Osteoblast (primary cell): ENCODE results near the gene R3HDM2. TPM values are rescaled to one million over a fixed set of nuclear protein-coding genes. Genes with fewer than 3 reads are reported as not detected.

Experiments
- DNase-seq: peaks from one replicate; pipeline ENCODE4 v3.0.0; 2011; ENCODE audit warnings: low spot score, mixed read lengths; ENCODE audit not compliant: insufficient read length; ENCODE audit errors: missing footprints
- H2AFZ ChIP-seq: 2 replicates; pipeline ENCODE4 v1.6.0; 2011; ENCODE audit warnings: mild to moderate bottlenecking, low read length
- H3K27ac ChIP-seq: 2 replicates; pipeline ENCODE4 v1.5.1; 2011; ENCODE audit warnings: mild to moderate bottlenecking, low read depth, low read length, moderate library complexity
- H3K27me3 ChIP-seq: 2 replicates; pipeline ENCODE4 v1.6.0; 2012; ENCODE audit warnings: mild to moderate bottlenecking, control low read depth, inconsistent platforms, low read length, moderate library complexity; ENCODE audit not compliant: insufficient read depth
- H3K36me3 ChIP-seq: 2 replicates; pipeline ENCODE4 v1.5.1; 2011; ENCODE audit warnings: mild to moderate bottlenecking, low read length, control low read depth, moderate library complexity; ENCODE audit not compliant: insufficient read depth
- H3K4me1 ChIP-seq: 2 replicates; pipeline ENCODE4 v1.5.1; 2011; ENCODE audit warnings: mild to moderate bottlenecking, low read length, control low read depth, moderate library complexity; ENCODE audit not compliant: insufficient read depth
- H3K4me2 ChIP-seq: 2 replicates; pipeline ENCODE4 v1.6.0; 2011; ENCODE audit warnings: mild to moderate bottlenecking, low read length; ENCODE audit not compliant: insufficient read depth
- H3K4me3 ChIP-seq: fragments of 200-600 bp; sonication (generic); 3 replicates; pipeline ENCODE4 v1.5.1; 2012; ENCODE audit warnings: mild to moderate bottlenecking, low read length, inconsistent platforms; ENCODE audit not compliant: insufficient read depth
- H3K79me2 ChIP-seq: 2 replicates; pipeline ENCODE4 v1.6.0; 2012; ENCODE audit warnings: mild to moderate bottlenecking, low read length, control low read depth, inconsistent platforms; ENCODE audit not compliant: insufficient read depth
- H3K9me3 ChIP-seq: 2 replicates; pipeline ENCODE4 v1.5.1; 2011; ENCODE audit warnings: low read depth, low read length, control low read depth
- H4K20me1 ChIP-seq: 2 replicates; pipeline ENCODE4 v1.6.0; 2012; ENCODE audit warnings: mild to moderate bottlenecking, low read length, control low read depth; ENCODE audit not compliant: insufficient read depth
- total RNA-seq: library from RNA; depleted of rRNA; stranded (reverse); fragments of >200 nt; gene quantifications from 2 replicates; pipeline ENCODE4 v1.2.3, GENCODE V29; 2012
- TF ChIP-seq, protein P1 (sequence below): IDR thresholded peaks from 2 replicates; pipeline ENCODE4 v1.5.1; 2011; ENCODE audit warnings: mild to moderate bottlenecking, low read depth, low read length, moderate library complexity; ENCODE audit errors: extremely low read depth

The R3HDM2 gene
- total RNA-seq, 1 donor = 23.2 TPM

DNA sequence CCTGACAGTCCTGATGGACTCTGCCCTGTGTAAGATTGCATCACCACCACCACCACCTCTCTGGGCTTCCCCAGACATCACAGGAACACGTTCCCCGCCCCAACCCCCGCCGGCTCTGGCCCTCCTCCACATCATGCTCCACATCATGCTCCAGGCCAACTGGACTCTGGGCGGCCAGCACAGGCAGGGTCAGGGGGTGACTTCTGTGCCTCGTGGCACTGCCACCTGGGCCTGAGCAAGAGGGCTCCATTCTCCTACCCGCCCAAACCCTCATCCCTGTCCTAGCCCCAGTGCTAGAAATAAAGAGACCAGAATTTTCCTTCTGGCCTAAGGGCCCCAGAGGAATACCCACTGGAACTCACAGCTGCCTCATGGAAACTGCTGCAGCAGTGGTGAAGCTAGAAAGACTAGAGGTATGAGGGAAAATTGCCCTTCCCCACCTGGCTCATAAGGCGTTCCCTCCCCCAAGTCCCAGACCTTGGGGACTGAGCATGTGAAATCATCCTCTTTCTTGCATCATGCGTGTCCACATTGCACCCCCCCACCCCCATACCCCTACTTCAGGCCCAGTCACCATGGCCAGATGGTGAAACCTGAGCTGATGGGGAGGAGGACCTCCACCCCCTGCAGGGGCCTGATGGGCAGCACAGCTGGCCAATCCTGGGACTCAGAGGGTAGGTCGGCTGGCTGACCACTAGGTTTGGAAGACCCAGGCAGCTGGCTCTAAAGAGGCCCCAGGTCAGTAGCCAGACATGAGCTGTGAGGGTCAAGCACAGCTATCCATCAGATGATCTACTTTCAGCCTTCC, 23.9 kb upstream of the R3HDM2 start, which contains the start of gene INHBE:
Gene INHBE (plus strand): TSS at position 742 of the 808 bp plus-strand sequence. CDS start 230 bp downstream, outside the sequence.
- Histone ChIP-seq H3K4me3 (no peak within 1 kb of the TSS), H3K36me3 (no peaks in the 10 kb centered on the region), H3K9me3 (no peaks in the 10 kb centered on the region), H3K27me3 (no peaks in the 10 kb centered on the region), H3K27ac (no peak within 1 kb of the TSS), H3K4me2 (peak within 1 kb of the TSS; percentile 34), H3K4me1 (peaks cover 34% of the 10 kb centered on the region), H4K20me1 (no peaks in the 10 kb centered on the region), H3K79me2 (no peaks in the 10 kb centered on the region), H2AFZ (no peak within 1 kb of the TSS)
- peak; percentile 76 for DNase-seq
- TF ChIP-seq, protein P1, sequence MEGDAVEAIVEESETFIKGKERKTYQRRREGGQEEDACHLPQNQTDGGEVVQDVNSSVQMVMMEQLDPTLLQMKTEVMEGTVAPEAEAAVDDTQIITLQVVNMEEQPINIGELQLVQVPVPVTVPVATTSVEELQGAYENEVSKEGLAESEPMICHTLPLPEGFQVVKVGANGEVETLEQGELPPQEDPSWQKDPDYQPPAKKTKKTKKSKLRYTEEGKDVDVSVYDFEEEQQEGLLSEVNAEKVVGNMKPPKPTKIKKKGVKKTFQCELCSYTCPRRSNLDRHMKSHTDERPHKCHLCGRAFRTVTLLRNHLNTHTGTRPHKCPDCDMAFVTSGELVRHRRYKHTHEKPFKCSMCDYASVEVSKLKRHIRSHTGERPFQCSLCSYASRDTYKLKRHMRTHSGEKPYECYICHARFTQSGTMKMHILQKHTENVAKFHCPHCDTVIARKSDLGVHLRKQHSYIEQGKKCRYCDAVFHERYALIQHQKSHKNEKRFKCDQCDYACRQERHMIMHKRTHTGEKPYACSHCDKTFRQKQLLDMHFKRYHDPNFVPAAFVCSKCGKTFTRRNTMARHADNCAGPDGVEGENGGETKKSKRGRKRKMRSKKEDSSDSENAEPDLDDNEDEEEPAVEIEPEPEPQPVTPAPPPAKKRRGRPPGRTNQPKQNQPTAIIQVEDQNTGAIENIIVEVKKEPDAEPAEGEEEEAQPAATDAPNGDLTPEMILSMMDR = no peak

DNA sequence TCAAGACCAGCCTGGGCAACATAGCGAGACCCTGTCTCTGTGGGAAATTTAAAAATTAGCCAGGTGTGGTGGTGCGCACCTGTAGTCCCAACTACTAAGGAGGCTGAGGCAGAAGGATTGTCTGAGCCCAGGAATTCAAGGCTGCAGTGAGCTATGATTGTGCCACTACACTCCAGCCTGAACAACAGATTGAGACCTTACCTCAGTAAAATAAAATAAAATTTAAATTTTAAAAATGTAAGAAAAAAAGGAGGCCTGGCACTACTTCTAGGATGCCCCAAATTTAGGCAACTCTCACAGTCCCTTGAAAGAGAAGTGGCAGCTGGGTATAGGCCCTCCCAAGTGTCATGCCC, 23.3 kb upstream of the R3HDM2 start:
- Histone ChIP-seq H3K27ac (no peak overlapping the region), H3K27me3 (no peaks in the 10 kb centered on the region), H3K36me3 (no peaks in the 10 kb centered on the region), H3K9me3 (no peaks in the 10 kb centered on the region), H3K4me1 (peaks cover 31% of the 10 kb centered on the region), H4K20me1 (no peaks in the 10 kb centered on the region), H3K79me2 (no peaks in the 10 kb centered on the region), H3K4me2 (no peak overlapping the region), H2AFZ (no peak overlapping the region), H3K4me3 (no peak overlapping the region)
- no peak for DNase-seq
- TF ChIP-seq, protein P1 = no peak

DNA sequence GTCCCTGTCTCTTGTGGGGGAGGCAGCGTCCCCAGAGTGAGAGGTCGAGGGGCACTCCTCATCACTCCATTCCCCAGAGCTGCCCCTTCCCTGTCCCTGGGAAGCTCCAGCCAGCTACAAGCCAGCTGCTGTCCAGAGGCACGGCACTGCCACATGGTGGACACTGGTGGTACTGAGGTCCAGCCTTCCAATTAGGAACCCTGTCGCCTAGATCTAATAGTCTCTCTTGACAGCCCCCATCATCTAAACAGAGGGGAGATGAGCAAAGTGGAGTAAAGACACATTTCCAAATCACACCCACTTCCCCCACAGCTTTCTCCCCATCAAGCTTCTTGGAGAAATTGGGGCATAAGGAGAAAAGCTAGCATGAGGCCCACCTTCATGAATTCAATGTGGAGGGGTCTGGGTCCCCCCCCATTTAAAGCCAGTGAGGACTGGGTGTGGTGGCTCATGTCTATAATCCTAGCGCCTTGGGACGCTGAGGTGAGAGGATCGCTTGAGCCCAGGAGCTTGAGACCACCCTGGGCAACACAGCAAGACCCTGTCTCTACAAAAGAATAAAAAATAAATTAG, 22.2 kb upstream of the R3HDM2 start:
- Histone ChIP-seq H2AFZ (peak overlapping the region; percentile 83), H3K27me3 (no peaks in the 10 kb centered on the region), H3K27ac (peak overlapping the region; percentile 95), H3K36me3 (no peaks in the 10 kb centered on the region), H3K79me2 (no peaks in the 10 kb centered on the region), H3K4me1 (peaks cover 25% of the 10 kb centered on the region), H3K4me3 (peak overlapping the region; percentile 45), H3K4me2 (peak overlapping the region; percentile 79), H4K20me1 (no peaks in the 10 kb centered on the region), H3K9me3 (no peaks in the 10 kb centered on the region)
- peak; percentile 86 for DNase-seq
- TF ChIP-seq, protein P1 = peak; percentile 98

DNA sequence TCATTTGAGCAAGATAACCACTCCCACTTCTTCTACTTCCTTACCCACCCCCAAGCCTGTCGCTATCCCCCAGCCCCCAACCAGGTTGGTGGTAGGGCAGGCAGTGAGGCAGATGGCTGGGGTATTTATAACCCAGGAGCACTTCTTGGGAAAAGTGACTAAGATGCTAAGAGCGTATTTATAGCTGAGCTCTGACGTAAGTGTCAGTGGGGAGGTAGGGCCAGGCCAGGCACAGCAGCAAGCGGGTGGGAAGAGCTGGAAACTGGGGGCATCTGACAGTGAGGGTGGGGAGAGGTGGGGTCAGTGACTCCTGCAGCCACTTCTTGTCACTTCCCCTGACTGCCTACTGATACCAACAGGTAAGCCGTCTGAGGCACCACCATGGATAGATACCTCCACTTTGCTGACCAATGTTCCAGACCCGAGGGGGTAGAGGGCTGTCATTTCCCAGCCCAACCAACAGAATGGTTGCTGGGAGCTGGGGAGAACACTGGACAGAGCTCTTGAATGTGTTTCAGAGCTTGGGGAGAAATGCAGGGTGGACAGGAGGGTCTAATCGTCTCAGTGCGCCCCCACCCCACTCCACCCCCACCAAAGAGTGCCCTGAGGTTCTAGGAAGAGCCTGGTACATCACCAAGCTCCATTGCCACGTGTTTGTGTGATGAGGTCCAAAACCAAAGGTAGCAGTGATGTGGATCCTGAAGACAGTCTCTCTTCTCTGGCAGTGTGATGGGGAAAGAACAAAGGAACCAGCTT, 21.5 kb upstream of the R3HDM2 start:
- Histone ChIP-seq H3K27ac (peak overlapping the region; percentile 95), H3K9me3 (no peaks in the 10 kb centered on the region), H3K4me3 (peak overlapping the region; percentile 45), H3K4me2 (peak overlapping the region; percentile 79), H2AFZ (peak overlapping the region; percentile 83), H3K79me2 (no peaks in the 10 kb centered on the region), H3K36me3 (no peaks in the 10 kb centered on the region), H3K4me1 (peaks cover 25% of the 10 kb centered on the region), H4K20me1 (no peaks in the 10 kb centered on the region), H3K27me3 (no peaks in the 10 kb centered on the region)
- peak; percentile 87 for DNase-seq
- TF ChIP-seq, protein P1 = no peak
